Activated naive CD8-positive, alpha-beta T cell (primary cell): ENCODE results near the gene C1orf159.
"Not testable (repeated sequence)": the region's sequence is repeated elsewhere in the genome, so short reads cannot be mapped to it uniquely, and the experiment has no call there.

ENCODE experiments used
- H3K27ac Mint-ChIP-seq: one replicate; pipeline ENCODE4 v1.8.0; 2021; ENCODE audit warnings: mixed read lengths
- H3K27me3 Mint-ChIP-seq: one replicate; pipeline ENCODE4 v1.8.0; 2021; ENCODE audit warnings: mixed read lengths
- H3K36me3 Mint-ChIP-seq: one replicate; pipeline ENCODE4 v1.8.0; 2021; ENCODE audit warnings: mixed read lengths
- H3K4me1 Mint-ChIP-seq: one replicate; pipeline ENCODE4 v1.8.0; 2021; ENCODE audit warnings: low read depth, mixed read lengths
- H3K4me3 Mint-ChIP-seq: one replicate; pipeline ENCODE4 v1.8.0; 2021; ENCODE audit warnings: mild to moderate bottlenecking, mixed read lengths
- H3K9me3 Mint-ChIP-seq: one replicate; pipeline ENCODE4 v1.8.0; 2021; ENCODE audit warnings: low read depth, mixed read lengths

The C1orf159 gene

GRCh38 chr1:1143636-1144035, 27.7 kb upstream of the C1orf159 start:
- Mint-ChIP-seq H3K9me3 (no peaks in the 10 kb centered on the region), H3K27ac (peak overlapping the region; percentile 89), H3K4me1 (peaks cover 10% of the 10 kb centered on the region), H3K27me3 (no peaks in the 10 kb centered on the region), H3K4me3 (no peak overlapping the region), H3K36me3 (no peaks in the 10 kb centered on the region)

DNA sequence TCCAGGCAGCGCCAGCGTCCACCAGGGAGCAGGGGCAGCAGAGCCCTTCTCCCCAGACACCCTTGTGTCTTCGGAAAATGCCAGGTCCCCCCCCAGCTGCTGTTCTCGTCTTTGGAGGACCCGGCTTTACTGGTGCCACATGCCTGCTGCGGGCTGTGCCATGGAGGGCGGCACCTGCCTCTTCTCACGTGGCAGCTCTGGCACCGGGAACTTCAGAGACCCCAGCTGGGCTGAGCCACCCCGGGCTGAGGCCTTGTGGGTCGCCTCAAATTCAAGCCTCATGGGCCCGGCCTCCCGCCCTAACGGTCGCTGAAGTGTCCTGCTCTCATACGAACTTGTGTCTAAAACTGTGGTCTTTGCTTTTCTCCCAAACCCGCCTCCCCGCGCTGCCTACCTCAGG, 27.0 kb upstream of the C1orf159 start:
- Mint-ChIP-seq H3K27ac (no peak overlapping the region), H3K36me3 (no peaks in the 10 kb centered on the region), H3K9me3 (no peaks in the 10 kb centered on the region), H3K4me3 (no peak overlapping the region), H3K4me1 (peaks cover 10% of the 10 kb centered on the region), H3K27me3 (no peaks in the 10 kb centered on the region)

DNA sequence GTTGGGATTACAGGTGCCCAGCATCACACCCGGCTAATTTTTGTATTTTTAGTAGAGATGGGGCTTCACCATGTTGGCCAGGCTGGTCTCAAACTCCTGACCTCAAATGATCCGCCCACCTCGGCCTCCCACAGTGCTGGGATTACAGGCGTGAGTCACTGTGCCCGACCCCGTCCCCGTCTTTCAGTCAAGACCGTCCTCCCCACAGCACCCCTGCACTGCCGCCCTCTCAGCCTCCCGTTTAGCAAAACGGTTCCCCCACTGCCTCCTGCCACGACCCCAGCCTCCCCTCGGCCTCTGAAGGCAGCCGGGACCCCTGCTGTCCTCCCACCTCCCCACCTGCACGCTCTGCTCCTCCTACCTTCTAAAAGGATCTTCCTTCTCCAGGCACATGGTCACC, 26.5 kb upstream of the C1orf159 start:
- not testable (repeated sequence) for H3K36me3 Mint-ChIP-seq, H3K27me3 Mint-ChIP-seq, H3K27ac Mint-ChIP-seq, H3K9me3 Mint-ChIP-seq, H3K4me3 Mint-ChIP-seq
- H3K4me1 Mint-ChIP-seq, result peaks cover 12% of the 10 kb centered on the region

- Mint-ChIP-seq H3K9me3 (no peaks in the 10 kb centered on the region), H3K36me3 (no peaks in the 10 kb centered on the region), H3K27me3 (no peaks in the 10 kb centered on the region), H3K27ac (no peak overlapping the region), H3K4me3 (no peak overlapping the region), H3K4me1 (peaks cover 13% of the 10 kb centered on the region)
Measured at GRCh38 chr1:1141911-1142250, 26.0 kb upstream of the C1orf159 start.

DNA sequence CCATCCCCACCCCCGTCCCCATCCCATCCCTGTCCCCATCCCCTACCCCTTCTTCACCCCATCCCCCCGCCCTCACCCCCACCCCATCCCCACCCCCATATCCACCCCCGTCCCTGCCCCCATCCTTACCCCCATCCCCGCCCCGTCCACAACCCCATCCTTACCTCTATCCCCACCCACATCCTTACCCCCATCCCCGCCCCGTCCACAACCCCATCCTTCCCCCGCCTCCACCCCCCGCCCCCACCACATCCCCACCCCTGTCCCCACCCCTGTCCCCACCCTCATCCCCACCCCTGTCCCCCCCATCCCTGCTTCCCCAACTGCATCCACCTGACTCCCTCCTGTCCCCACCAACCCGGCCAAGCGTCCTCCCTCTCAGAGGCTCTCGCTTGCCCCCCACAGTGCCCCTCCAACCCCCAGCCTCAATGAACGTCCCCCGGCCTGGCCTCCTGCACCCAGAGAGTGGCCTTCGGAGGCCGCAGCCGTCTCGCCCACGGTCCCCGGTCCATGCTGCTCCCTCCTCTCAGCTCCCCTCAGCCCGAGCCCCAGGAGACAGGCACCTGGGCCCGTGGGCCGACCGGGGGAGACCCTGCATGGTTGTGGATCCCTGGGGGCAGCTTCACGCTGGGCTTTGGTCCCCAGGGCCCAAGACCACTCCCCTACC, 25.5 kb upstream of the C1orf159 start:
- no peaks in the 10 kb centered on the region for H3K9me3 Mint-ChIP-seq
- no peaks in the 10 kb centered on the region for H3K36me3 Mint-ChIP-seq
- peaks cover 13% of the 10 kb centered on the region for H3K4me1 Mint-ChIP-seq
- no peak overlapping the region for H3K27ac Mint-ChIP-seq
- H3K4me3 Mint-ChIP-seq, result no peak overlapping the region
- H3K27me3 Mint-ChIP-seq, result no peaks in the 10 kb centered on the region

DNA sequence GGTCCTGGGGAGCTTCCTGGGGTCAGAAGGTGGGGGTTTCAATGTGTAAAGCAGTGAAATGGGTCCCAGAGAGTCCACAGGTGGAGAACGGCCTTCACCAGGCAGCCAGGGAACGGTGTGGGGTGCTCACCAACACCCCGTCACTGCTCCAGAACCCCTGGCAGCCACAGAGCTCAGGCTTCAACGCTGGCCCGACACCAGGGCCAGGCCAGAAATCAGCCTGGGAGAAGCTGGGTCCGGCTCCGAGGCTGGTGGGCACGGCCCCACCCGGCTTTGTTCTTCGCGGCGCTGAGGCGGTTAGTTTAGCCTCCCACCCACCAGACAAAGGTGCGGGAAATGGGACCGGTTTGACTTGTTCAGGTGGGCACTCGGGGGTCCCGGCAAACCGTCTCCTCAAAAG, 24.8 kb upstream of the C1orf159 start:
- H3K27me3 Mint-ChIP-seq, result no peaks in the 10 kb centered on the region
- no peaks in the 10 kb centered on the region for H3K9me3 Mint-ChIP-seq
- H3K4me3 Mint-ChIP-seq, result no peak overlapping the region
- no peaks in the 10 kb centered on the region for H3K36me3 Mint-ChIP-seq
- no peak overlapping the region for H3K27ac Mint-ChIP-seq
- H3K4me1 Mint-ChIP-seq, result peaks cover 13% of the 10 kb centered on the region

- no peaks in the 10 kb centered on the region for H3K36me3 Mint-ChIP-seq
- peak overlapping the region; percentile 75 for H3K27ac Mint-ChIP-seq
- peaks cover 7% of the 10 kb centered on the region for H3K4me1 Mint-ChIP-seq
- H3K27me3 Mint-ChIP-seq, result no peaks in the 10 kb centered on the region
- H3K9me3 Mint-ChIP-seq, result no peaks in the 10 kb centered on the region
- H3K4me3 Mint-ChIP-seq, result peak overlapping the region; percentile 79
Measured at GRCh38 chr1:1137256-1138045, 21.6 kb upstream of the C1orf159 start.

DNA sequence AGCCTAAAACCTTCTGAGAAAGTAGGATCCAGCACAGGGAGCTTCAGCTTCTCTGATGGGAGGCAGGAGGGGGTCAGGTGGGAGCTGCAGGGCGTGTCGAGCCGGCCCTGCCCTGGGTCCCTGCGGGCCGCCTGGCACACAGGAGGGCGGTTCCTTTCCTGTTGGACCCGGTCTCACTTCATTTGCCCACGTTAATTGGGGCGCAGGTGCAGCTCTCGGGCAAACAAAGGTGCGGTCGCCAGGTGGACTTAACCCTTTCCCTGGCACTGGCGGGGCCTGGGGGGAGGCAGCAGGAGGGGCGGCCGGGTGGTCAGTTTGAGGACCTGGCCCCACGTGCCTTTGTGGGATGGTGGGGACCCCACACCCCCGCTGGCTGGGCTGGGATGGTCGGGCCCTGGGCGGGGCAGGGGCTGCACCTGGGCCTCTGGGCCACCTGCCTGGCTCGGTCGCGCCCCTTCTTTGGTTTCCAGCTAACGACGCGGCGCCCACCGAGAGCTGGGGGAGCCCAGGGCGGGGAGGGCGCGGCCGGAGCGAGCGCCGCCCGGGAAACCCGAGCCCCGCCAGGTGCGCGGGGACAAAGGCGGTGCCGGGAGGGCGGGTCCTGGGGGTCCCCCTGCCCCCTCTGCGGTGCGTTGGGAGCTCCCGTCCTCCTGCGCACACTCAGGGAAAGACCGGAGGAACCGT, 20.8 kb upstream of the C1orf159 start:
- Mint-ChIP-seq H3K4me1 (peaks cover 5% of the 10 kb centered on the region), H3K27ac (no peak overlapping the region), H3K4me3 (peak overlapping the region; percentile 42), H3K27me3 (no peaks in the 10 kb centered on the region), H3K9me3 (no peaks in the 10 kb centered on the region), H3K36me3 (no peaks in the 10 kb centered on the region)

DNA sequence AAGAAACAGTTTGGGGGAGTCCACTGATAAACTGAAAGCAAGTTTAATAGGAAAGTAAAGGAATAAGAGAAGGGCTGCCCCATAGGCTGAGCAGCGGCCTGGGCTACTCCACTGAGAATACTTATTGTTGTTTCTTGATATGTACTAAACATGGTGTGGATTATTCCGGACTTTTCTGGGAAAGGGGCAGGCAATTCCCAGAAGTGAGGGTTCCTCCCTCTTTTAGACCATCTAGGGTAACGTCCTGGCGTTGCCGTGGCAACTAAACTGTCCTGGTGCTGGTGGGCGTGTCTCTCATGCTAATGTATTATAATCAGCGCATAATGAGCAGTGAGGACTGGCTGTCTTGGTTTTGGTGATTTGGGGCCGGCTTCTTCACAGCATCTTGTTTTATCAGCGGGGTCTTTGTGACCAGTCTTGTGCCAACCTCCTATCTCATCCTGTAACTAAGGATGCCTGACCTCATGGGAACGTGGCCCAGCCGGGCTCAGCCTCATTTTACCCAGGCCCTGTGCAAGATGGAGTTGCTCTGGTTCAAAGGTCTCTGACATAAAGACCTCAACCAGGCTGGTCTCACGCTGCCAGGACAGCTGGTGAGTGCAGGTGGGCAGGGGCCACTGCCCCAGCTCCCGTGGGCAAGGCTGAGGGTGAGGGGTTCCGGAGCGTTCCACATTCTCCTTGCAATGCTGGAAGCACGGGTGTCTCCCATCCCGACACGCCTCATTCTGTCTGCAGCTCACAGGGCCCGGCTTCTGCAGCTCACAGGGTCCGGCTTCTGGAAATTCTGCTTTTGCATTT, 19.6 kb upstream of the C1orf159 start:
- no peaks in the 10 kb centered on the region for H3K9me3 Mint-ChIP-seq
- no peaks in the 10 kb centered on the region for H3K36me3 Mint-ChIP-seq
- H3K4me3 Mint-ChIP-seq, result peak overlapping the region; percentile 27
- no peaks in the 10 kb centered on the region for H3K27me3 Mint-ChIP-seq
- no peak overlapping the region for H3K27ac Mint-ChIP-seq
- H3K4me1 Mint-ChIP-seq, result peaks cover 5% of the 10 kb centered on the region

DNA sequence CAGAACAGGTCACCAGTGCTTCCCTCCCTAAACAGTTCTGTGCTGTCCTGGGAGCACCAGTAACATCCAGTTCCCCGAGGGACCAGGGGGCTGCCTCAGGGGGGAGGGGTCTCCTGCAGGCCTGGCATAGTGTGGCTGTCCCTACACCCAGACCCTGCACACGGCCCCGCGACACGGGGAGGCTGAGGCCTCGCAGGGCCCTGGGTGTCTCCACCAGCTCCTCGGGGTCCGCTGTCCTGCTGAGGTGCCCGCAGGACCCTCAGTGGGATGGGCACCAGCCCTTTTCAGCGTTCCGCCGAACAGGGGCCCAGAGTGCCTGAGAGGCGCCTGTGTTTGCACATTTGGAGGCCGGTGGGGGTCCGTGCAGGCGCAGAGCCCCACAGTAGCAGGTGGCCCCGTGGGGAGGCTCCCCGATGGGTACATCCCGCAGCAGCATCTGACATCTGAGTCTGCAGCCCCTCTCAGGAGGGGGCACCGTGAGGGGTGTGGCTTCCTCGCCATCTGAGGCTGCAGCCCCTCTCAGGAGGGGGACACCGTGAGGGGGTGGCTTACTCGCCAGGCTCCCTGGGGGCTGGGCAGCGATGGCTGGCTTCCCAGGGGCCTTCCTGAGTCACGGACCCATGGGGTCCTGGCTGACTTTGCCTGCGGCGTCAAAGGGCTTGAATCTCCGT, 18.5 kb upstream of the C1orf159 start:
- H3K27ac Mint-ChIP-seq, result no peak overlapping the region

DNA sequence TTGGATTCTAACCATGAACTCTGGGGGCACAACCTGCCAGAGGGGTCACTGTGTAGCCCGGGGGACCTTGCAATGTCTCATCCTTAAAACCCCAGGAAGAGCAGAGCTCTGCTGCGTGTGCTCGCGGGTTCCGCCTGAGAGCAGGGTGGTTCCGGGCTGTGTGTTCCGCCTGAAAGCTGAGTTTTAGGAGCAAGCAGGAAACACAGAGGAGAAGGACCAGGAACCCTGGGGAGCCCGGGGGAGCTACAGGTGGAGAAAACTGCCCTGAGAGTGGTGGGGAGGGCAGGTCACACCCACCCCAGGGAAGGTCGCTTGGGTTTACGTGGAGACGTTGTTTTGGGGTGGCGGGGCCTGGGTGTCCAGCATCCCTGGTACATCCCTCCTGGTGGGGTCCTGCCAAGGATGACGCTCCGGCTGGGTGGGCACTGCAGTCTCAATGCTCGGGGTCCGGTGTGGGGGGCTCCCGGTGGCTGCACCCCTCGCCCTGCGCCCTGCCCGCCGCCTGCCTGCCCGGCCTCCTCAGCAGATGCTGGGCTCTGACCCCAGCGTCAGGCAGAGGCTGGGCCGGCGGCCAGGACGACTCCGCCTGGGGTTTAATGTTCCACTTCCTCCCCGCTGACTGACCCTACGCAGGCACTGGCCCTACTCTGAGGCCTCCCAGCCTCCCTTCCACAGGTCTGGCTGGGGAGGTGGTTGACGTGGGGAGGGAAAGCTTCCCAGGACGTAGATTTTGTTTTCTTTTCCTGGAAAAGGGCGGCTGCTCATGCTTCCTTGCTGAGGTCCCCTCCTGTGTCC, 17.3 kb upstream of the C1orf159 start:
- no peaks in the 10 kb centered on the region for H3K36me3 Mint-ChIP-seq
- H3K27ac Mint-ChIP-seq, result no peak overlapping the region
- H3K9me3 Mint-ChIP-seq, result no peaks in the 10 kb centered on the region
- H3K4me3 Mint-ChIP-seq, result no peak overlapping the region
- no peaks in the 10 kb centered on the region for H3K27me3 Mint-ChIP-seq
- peaks cover 5% of the 10 kb centered on the region for H3K4me1 Mint-ChIP-seq

More for the DNA sequence above, 18.5 kb upstream of the C1orf159 start:
- Mint-ChIP-seq H3K27me3 (no peaks in the 10 kb centered on the region), H3K4me1 (peaks cover 5% of the 10 kb centered on the region), H3K36me3 (no peaks in the 10 kb centered on the region), H3K4me3 (no peak overlapping the region), H3K9me3 (no peaks in the 10 kb centered on the region)

GRCh38 chr1:1132042-1132950, 16.4 kb upstream of the C1orf159 start:
- no peak overlapping the region for H3K27ac Mint-ChIP-seq

More at GRCh38 chr1:1132042-1132950, 16.4 kb upstream of the C1orf159 start:
- no peaks in the 10 kb centered on the region for H3K9me3 Mint-ChIP-seq
- peaks cover 2% of the 10 kb centered on the region for H3K4me1 Mint-ChIP-seq
- no peaks in the 10 kb centered on the region for H3K36me3 Mint-ChIP-seq
- H3K4me3 Mint-ChIP-seq, result no peak overlapping the region
- H3K27me3 Mint-ChIP-seq, result no peaks in the 10 kb centered on the region
